H1 (cell line): ENCODE measurements around the gene REPS2. TPM values are rescaled to one million over a fixed set of nuclear protein-coding genes. Genes with fewer than 3 reads are reported as not detected.

ENCODE experiments used
- CTCF ChIA-PET: fragments of 300-600 bp; sonication (Branson Sonifier 250); formaldehyde crosslinking; loops from one replicate; lab custom pipeline; 2021; ENCODE audit not compliant: partially characterized antibody; lab: Charles Lee
- POLR2A ChIA-PET: fragments of 300-600 bp; sonication (Branson Sonifier 250); formaldehyde crosslinking; loops from one replicate; lab custom pipeline; 2021; ENCODE audit warnings: inconsistent platforms; ENCODE audit not compliant: partially characterized antibody; lab: Charles Lee
- DNase-seq, 2 experiments: peaks; one replicate each; pipeline versions ENCODE4 v3.0.0 to v3.0.0-alpha.2; 2010 to 2022; ENCODE audit warnings: low spot score in 2 of 2, low read depth in 1 of 2, mixed read lengths in 1 of 2
- FAIRE-seq: peaks from 2 replicates; lab custom pipeline; 2011; peaks lifted over from hg19 to GRCh38; lab: Jason Lieb, UNC
- H2AFZ ChIP-seq: 2 replicates; pipeline ENCODE4 v1.8.1; 2012; ENCODE audit warnings: low read length, inconsistent platforms
- H2AK5ac ChIP-seq: 2 replicates; pipeline ENCODE4 v1.6.1; 2013; ENCODE audit warnings: low read depth, low read length
- H2BK120ac ChIP-seq: replicated peaks from 2 replicates; pipeline ENCODE3; 2013; ENCODE audit warnings: low read depth, low read length, inconsistent platforms
- H2BK12ac ChIP-seq: 2 replicates; pipeline ENCODE4 v1.6.1; 2013; ENCODE audit warnings: low read depth, low read length
- H2BK15ac ChIP-seq: 2 replicates; pipeline ENCODE4 v1.6.1; 2013; ENCODE audit warnings: low read length
- H2BK20ac ChIP-seq: 2 replicates; pipeline ENCODE4 v1.6.1; 2013; ENCODE audit warnings: low read length
- H2BK5ac ChIP-seq: 2 replicates; pipeline ENCODE4 v1.6.1; 2013; ENCODE audit warnings: low read depth, low read length
- H3K14ac ChIP-seq: 2 replicates; pipeline ENCODE4 v1.6.1; 2013; ENCODE audit warnings: inconsistent platforms; ENCODE audit not compliant: insufficient read length
- H3K18ac ChIP-seq: 2 replicates; pipeline ENCODE4 v1.6.1; 2013; ENCODE audit warnings: low read length; ENCODE audit errors: extremely low read depth
- H3K23ac ChIP-seq: 2 replicates; pipeline ENCODE4 v1.6.1; 2013; ENCODE audit warnings: inconsistent platforms; ENCODE audit not compliant: insufficient read length
- H3K23me2 ChIP-seq: 2 replicates; pipeline ENCODE4 v1.6.1; 2013; ENCODE audit warnings: low read depth, low read length
- H3K27ac ChIP-seq: 2 replicates; pipeline ENCODE4 v1.6.1; 2011; ENCODE audit warnings: low read depth, low read length, inconsistent platforms
- H3K27me3 ChIP-seq, 4 experiments: replicated peaks in 1 of 4; 1 replicate in 1 of 4; 2 replicates in 3 of 4; pipeline versions ENCODE4 v1.6.1 to v1.8.1; 2011 to 2013; ENCODE audit warnings: low read length in 3 of 4, mild to moderate bottlenecking in 3 of 4, inconsistent platforms in 2 of 4, mixed read lengths in 2 of 4, moderate library complexity in 1 of 4; ENCODE audit not compliant: control insufficient read depth in 3 of 4, insufficient read depth in 3 of 4; ENCODE audit errors: extremely low read depth in 1 of 4
- H3K36me3 ChIP-seq, 4 experiments: 2 replicates each; pipeline versions ENCODE4 v1.6.1 to v1.8.1; 2011 to 2013; ENCODE audit warnings: mild to moderate bottlenecking in 4 of 4, low read length in 3 of 4, moderate library complexity in 2 of 4, control low read depth in 1 of 4, inconsistent platforms in 1 of 4; ENCODE audit not compliant: insufficient read depth in 4 of 4, control insufficient read depth in 2 of 4
- H3K4ac ChIP-seq: replicated peaks from 2 replicates; pipeline ENCODE3; 2013; ENCODE audit warnings: low read length, low read depth, mixed read lengths, inconsistent platforms; ENCODE audit not compliant: insufficient read length
- H3K4me1 ChIP-seq, 4 experiments: replicated peaks in 1 of 4; 1 replicate in 1 of 4; 2 replicates in 3 of 4; pipeline versions ENCODE4 v1.6.1 to v1.8.1; 2011 to 2013; ENCODE audit warnings: low read length in 3 of 4, inconsistent platforms in 2 of 4, mixed read lengths in 1 of 4; ENCODE audit not compliant: insufficient read depth in 4 of 4, control insufficient read depth in 3 of 4
- H3K4me2 ChIP-seq, 2 experiments: 2 replicates each; pipeline versions ENCODE4 v1.6.1 to v1.8.1; 2011 to 2013; ENCODE audit warnings: low read depth in 2 of 2, low read length in 2 of 2, control low read depth in 1 of 2, inconsistent platforms in 1 of 2, mild to moderate bottlenecking in 1 of 2; ENCODE audit not compliant: insufficient read depth in 1 of 2
- H3K4me3 ChIP-seq, 4 experiments: fragments of 200-600, 300-600 bp in 1 of 4; sonication (generic), shearing (Covaris generic), sonication (Bioruptor Twin) in 1 of 4; 2 replicates each; pipeline versions ENCODE4 v1.5.1 to v1.8.1; 2011 to 2016; ENCODE audit warnings: low read length in 4 of 4, low read depth in 3 of 4, control low read depth in 2 of 4, inconsistent platforms in 2 of 4, mild to moderate bottlenecking in 2 of 4, mixed read lengths in 1 of 4, moderate library complexity in 1 of 4; ENCODE audit not compliant: insufficient read depth in 2 of 4; ENCODE audit errors: extremely low read depth in 1 of 4
- H3K56ac ChIP-seq: replicated peaks from 2 replicates; pipeline ENCODE3; 2013; ENCODE audit warnings: low read depth, mild to moderate bottlenecking, mixed read lengths, low read length, inconsistent platforms; ENCODE audit not compliant: insufficient read length
- H3K79me1 ChIP-seq: 2 replicates; pipeline ENCODE4 v1.6.1; 2013; ENCODE audit warnings: low read depth, low read length, control low read depth
- H3K79me2 ChIP-seq, 2 experiments: 2 replicates each; pipeline versions ENCODE4 v1.6.1 to v1.8.1; 2012 to 2013; ENCODE audit warnings: low read length in 2 of 2, mild to moderate bottlenecking in 2 of 2, inconsistent platforms in 1 of 2; ENCODE audit not compliant: insufficient read depth in 2 of 2, control insufficient read depth in 1 of 2
- H3K9ac ChIP-seq, 4 experiments: replicated peaks in 1 of 4; 1 replicate in 1 of 4; 2 replicates in 3 of 4; pipeline versions ENCODE4 v1.6.1 to v1.8.1; 2011 to 2013; ENCODE audit warnings: low read depth in 3 of 4, low read length in 3 of 4, control low read depth in 2 of 4, mild to moderate bottlenecking in 2 of 4, moderate library complexity in 2 of 4, inconsistent platforms in 1 of 4; ENCODE audit errors: extremely low read depth in 1 of 4
- H3K9me3 ChIP-seq, 2 experiments: 2 replicates each; pipeline versions ENCODE4 v1.6.1 to v1.8.1; 2012 to 2013; ENCODE audit warnings: mild to moderate bottlenecking in 2 of 2, moderate library complexity in 2 of 2, control low read depth in 1 of 2, inconsistent platforms in 1 of 2, low read depth in 1 of 2, low read length in 1 of 2, mixed read lengths in 1 of 2; ENCODE audit not compliant: insufficient read depth in 2 of 2
- H4K20me1 ChIP-seq, 2 experiments: replicated peaks in 1 of 2; 2 replicates each; pipeline versions ENCODE3 to v1.8.1; 2011 to 2013; ENCODE audit warnings: inconsistent platforms in 2 of 2, low read length in 2 of 2, mild to moderate bottlenecking in 1 of 2; ENCODE audit not compliant: insufficient read depth in 2 of 2, control insufficient read depth in 1 of 2
- H4K5ac ChIP-seq: 2 replicates; pipeline ENCODE4 v1.6.1; 2013; ENCODE audit warnings: low read length, low read depth, mixed read lengths, inconsistent platforms; ENCODE audit not compliant: insufficient read length
- H4K8ac ChIP-seq: 2 replicates; pipeline ENCODE4 v1.8.0; 2013; ENCODE audit warnings: mild to moderate bottlenecking, moderate library complexity, low read length, inconsistent platforms; ENCODE audit not compliant: insufficient read depth; ENCODE audit errors: extremely low read depth
- H4K91ac ChIP-seq: replicated peaks from 2 replicates; pipeline ENCODE3; 2013; ENCODE audit warnings: low read length, mixed read lengths, inconsistent platforms; ENCODE audit not compliant: insufficient read length
- CREB1 ChIP-seq: IDR thresholded peaks from 2 replicates; pipeline ENCODE4 v1.6.1; 2012; ENCODE audit warnings: inconsistent platforms
- CTBP2 ChIP-seq: IDR thresholded peaks from 2 replicates; pipeline ENCODE4 v1.7.0; 2011; ENCODE audit warnings: borderline replicate concordance, mild to moderate bottlenecking, moderate library complexity, mixed read lengths, low read length; ENCODE audit not compliant: insufficient read depth, insufficient read length
- EGR1 ChIP-seq: IDR thresholded peaks from 2 replicates; pipeline ENCODE4 v1.6.1; 2011; ENCODE audit warnings: low read depth, low read length, borderline replicate concordance
- GABPA ChIP-seq: IDR thresholded peaks from 2 replicates; pipeline ENCODE4 v1.6.1; 2011; ENCODE audit warnings: mild to moderate bottlenecking, low read length, moderate library complexity, borderline replicate concordance; ENCODE audit not compliant: insufficient read depth
- GTF2F1 ChIP-seq: IDR thresholded peaks from 2 replicates; pipeline ENCODE4 v1.6.1; 2012; ENCODE audit warnings: low read depth, low read length, improper control_type of control experiment, borderline replicate concordance
- KDM1A ChIP-seq: fragments of 200-600, 300-600 bp; sonication (generic); IDR thresholded peaks from 2 replicates; pipeline ENCODE4 v1.7.1; 2016; ENCODE audit warnings: mild to moderate bottlenecking, low read length, borderline replicate concordance
- KDM4A ChIP-seq: IDR thresholded peaks from one replicate; pipeline ENCODE4 v1.7.1; 2012; ENCODE audit warnings: low read depth, mild to moderate bottlenecking, moderate library complexity, low read length, inconsistent platforms; ENCODE audit not compliant: severe bottlenecking
- NANOG ChIP-seq: IDR thresholded peaks from 2 replicates; pipeline ENCODE4 v1.6.1; 2011; ENCODE audit warnings: low read length, low read depth, mild to moderate bottlenecking, inconsistent platforms; ENCODE audit not compliant: insufficient read depth, poor library complexity, severe bottlenecking
- RAD21 ChIP-seq, 2 experiments: IDR thresholded peaks in 1 of 2; conservative IDR thresholded peaks in 1 of 2; 2 replicates each; pipeline ENCODE4 v1.6.1; 2011; ENCODE audit warnings: low read depth in 2 of 2, low read length in 2 of 2, improper control_type of control experiment in 1 of 2, inconsistent platforms in 1 of 2, mild to moderate bottlenecking in 1 of 2, moderate library complexity in 1 of 2
- WGBS, 2 experiments: shearing (Covaris generic) in 1 of 2; methylation state at CpG; one replicate each; pipeline versions ENCODE4 v1.1.6 to v1.1.7; 2013 to 2015; ENCODE audit warnings: low lambda C conversion rate in 2 of 2, mixed read lengths in 2 of 2, inconsistent platforms in 1 of 2, low coverage in 1 of 2, missing lambda C conversion rate in 1 of 2; ENCODE audit not compliant: insufficient replicate concordance in 2 of 2, insufficient coverage in 1 of 2, insufficient read length in 1 of 2; ENCODE audit errors: extremely low coverage in 1 of 2, missing lambda C conversion rate in 1 of 2; 5-methylcytosine and 5-hydroxymethylcytosine counted together
- polyA plus RNA-seq, 7 experiments: library from polyadenylated mRNA; depleted of rRNA in 3 of 7; stranded (reverse) in 5 of 7; unstranded in 2 of 7; fragments of >200 nt in 5 of 7; fragments of 200-250 nt in 2 of 7; gene quantifications; 1 replicate in 5 of 7; 2 replicates in 1 of 7; 4 replicates in 1 of 7; pipeline versions ENCODE4 v1.2.1 to v1.2.3, GENCODE V29; 2011 to 2013; ENCODE audit warnings: missing spikeins in 2 of 7, mixed read lengths in 2 of 7
- total RNA-seq: library from RNA; stranded (reverse); fragmentation: NEBNext Ultra II Directional; extraction: Animal tissue kit (Norgen Biotek cat#: 25700); gene quantifications from 2 replicates; pipeline ENCODE4 v1.2.1, GENCODE V29; 2021

REPS2 gene
- total and polyA plus RNA-seq, 2 of the 8 experiments (the other 6 are each of a cell fraction or from before 2014, with no cell fraction given), result 0.79 to 4.3 TPM

DNA sequence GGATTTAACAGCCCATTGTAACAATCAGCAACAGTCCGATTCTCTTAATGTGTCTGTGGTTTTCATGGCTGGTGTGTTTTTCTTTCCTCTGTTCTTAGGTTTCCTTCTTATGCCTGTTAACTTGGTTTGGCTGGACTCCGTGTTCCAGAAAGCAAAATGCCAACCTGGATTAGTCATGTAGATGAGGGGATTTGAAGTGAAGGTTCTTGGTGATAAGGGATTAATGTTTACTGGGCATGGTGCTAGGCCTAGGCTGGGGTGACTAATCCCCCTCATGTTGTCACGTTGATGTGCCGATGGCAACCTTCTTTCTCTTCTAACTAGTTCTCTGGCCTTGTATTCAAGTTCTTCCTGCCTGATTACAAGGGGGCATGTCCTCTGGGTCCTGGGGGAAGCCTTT lies 85.9 kb downstream of the REPS2 start:
- Histone ChIP-seq H2BK20ac (no peak overlapping the region), H2BK12ac (no peak overlapping the region), H3K79me1 (no peaks in the 10 kb centered on the region), H2AK5ac (no peak overlapping the region), H3K23ac (no peak overlapping the region), H3K4me2 (no peak overlapping the region), H3K79me2 (no peaks in the 10 kb centered on the region), H3K4me3 (no peak overlapping the region), H4K8ac (no peak overlapping the region), H3K23me2 (no peaks in the 10 kb centered on the region; the same call in 1 of the 2 replicates), H3K14ac (no peak overlapping the region), H2BK15ac (no peak overlapping the region), H3K56ac (no peak overlapping the region), H3K18ac (no peak overlapping the region), H4K5ac (no peak overlapping the region), H2AFZ (no peak overlapping the region), H3K36me3 (no peaks in the 10 kb centered on the region), H3K4me1 (no peaks in the 10 kb centered on the region), H3K27ac (no peak overlapping the region), H2BK5ac (no peak overlapping the region), H3K4ac (no peak overlapping the region), H4K91ac (no peak overlapping the region), H3K9ac (no peak overlapping the region), H3K27me3 (no peaks in the 10 kb centered on the region), H2BK120ac (no peak overlapping the region), H3K9me3 (no peaks in the 10 kb centered on the region), H4K20me1 (no peaks in the 10 kb centered on the region)
- ChIA-PET POLR2A (no interaction called here), CTCF (no interaction called here)
- FAIRE-seq (no peak), DNase-seq (no peak)
- TF ChIP-seq RAD21 (IDR thresholded peaks at IDR 0.05 in 1 of 2, conservative IDR thresholded peaks at IDR 0.05 in 1 of 2; ENCODE audit: low read depth in 2 of 2, low read length in 2 of 2) (no peak), CTBP2 (no peak), KDM4A (no peak), GTF2F1 (no peak), GABPA (no peak), EGR1 (no peak), KDM1A (no peak), NANOG (no peak), CREB1 (no peak)
- 95% methylated on average over 4 of the region's 4 CpGs; no CpG with 5 or more reads in 1 of the 2 experiments for WGBS, 2 experiments
